Suprapubic skin (tissue), 4 donors: ENCODE results near the gene VSTM2B.

ENCODE experiments used
- CTCF ChIP-seq, 2 donors: fragments of 200-600 bp in 1 of 2; fragments of 450-650 bp in 1 of 2; sonication (generic) in 1 of 2; IDR thresholded peaks; one replicate each; pipeline ENCODE4 v1.5.1; 2016 to 2019; ENCODE audit warnings: antibody characterized with exemption in 2 of 2, mild to moderate bottlenecking in 1 of 2, moderate library complexity in 1 of 2
- POLR2A ChIP-seq, 2 donors: fragments of 450-650 bp; IDR thresholded peaks; one replicate each; pipeline ENCODE4 v1.6.1; 2017; ENCODE audit warnings: antibody characterized with exemption in 2 of 2, mild to moderate bottlenecking in 2 of 2, moderate library complexity in 2 of 2
- POLR2AphosphoS5 ChIP-seq, 3 donors: sonication (generic); formaldehyde crosslinking; IDR thresholded peaks; one replicate each; pipeline ENCODE4 v1.6.1; 2017; ENCODE audit warnings: antibody characterized with exemption in 3 of 3

DNA sequence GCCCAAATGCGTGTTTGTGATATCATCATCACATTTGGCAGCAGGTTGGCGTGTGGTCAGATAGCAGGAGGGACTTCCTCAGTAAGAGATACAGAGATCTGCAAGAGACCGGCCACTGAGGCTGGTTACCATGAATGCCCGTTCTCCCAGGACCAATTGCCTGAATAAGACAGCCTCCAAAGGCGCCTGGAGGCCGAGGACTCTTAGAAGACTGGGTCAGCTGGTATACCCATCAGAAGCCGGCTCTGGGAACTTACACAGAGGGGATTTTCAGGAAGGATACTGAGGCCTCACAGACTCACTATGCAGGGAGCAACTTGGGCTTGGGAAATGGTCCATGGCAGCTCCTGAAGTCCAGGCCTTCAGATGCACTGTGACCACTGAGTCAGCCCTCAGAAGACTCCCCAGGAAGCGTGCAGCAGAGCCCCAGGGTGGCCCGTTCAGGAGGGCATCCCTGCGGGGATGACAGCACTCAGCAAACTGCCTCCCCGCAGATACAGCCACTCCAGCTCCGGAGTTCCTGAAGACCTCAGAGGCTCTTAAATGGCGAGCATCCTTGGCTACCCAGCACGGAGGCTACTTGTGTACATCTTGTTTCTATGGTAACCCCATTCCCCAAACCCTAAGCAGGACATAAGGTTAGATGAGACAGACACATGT lies 26.4 kb upstream of the VSTM2B start:
- TF ChIP-seq CTCF (IDR thresholded peaks at IDR 0.05) = no peak
- no peak for TF ChIP-seq POLR2AphosphoS5 (IDR thresholded peaks at IDR 0.05)
- TF ChIP-seq POLR2A (IDR thresholded peaks at IDR 0.05) = no peak
